Esophagus muscularis mucosa (tissue), 4 donors: ENCODE results near the gene ARHGEF7. TPM values are rescaled to one million over a fixed set of nuclear protein-coding genes. Genes with fewer than 3 reads are reported as not detected.
A peak's percentile ranks its signal among the peaks of the same experiment; 100 is the strongest.

ENCODE experiments used
- DNase-seq: peaks from one replicate; pipeline ENCODE4 v3.0.0-alpha.2; 2017; ENCODE audit errors: extremely low spot score
- H3K27ac ChIP-seq, 4 donors: fragments of 200-600 bp; sonication (generic); replicated peaks in 1 of 4; 1 replicate in 3 of 4; 2 replicates in 1 of 4; pipeline ENCODE4 v1.5.1; 2016 to 2019; ENCODE audit warnings: mild to moderate bottlenecking in 1 of 4
- H3K27me3 ChIP-seq, 4 donors: fragments of 200-600 bp; sonication (generic); one replicate each; pipeline versions ENCODE4 v1.5.1 to v1.6.0; 2016 to 2019
- H3K36me3 ChIP-seq, 4 donors: fragments of 200-600 bp; sonication (generic); one replicate each; pipeline ENCODE4 v1.5.1; 2016 to 2019
- H3K4me1 ChIP-seq, 4 donors: fragments of 200-600 bp; sonication (generic); one replicate each; pipeline ENCODE4 v1.5.1; 2016 to 2019
- H3K4me3 ChIP-seq, 4 donors: fragments of 200-600 bp; sonication (generic); 1 replicate in 2 of 4; 2 replicates in 2 of 4; pipeline ENCODE4 v1.5.1; 2016 to 2019; ENCODE audit warnings: mild to moderate bottlenecking in 4 of 4, moderate library complexity in 1 of 4
- H3K9me3 ChIP-seq, 4 donors: fragments of 200-600 bp; sonication (generic); 1 replicate in 3 of 4; 2 replicates in 1 of 4; pipeline ENCODE4 v1.5.1; 2016 to 2019
- CTCF ChIP-seq, 3 experiments: fragments of 200-600 bp in 2 of 3; fragments of 450-650 bp in 1 of 3; sonication (generic) in 2 of 3; IDR thresholded peaks; one replicate each; pipeline ENCODE4 v1.5.1; 2017 to 2019; ENCODE audit warnings: antibody characterized with exemption in 3 of 3, mild to moderate bottlenecking in 2 of 3, moderate library complexity in 1 of 3
- EP300 ChIP-seq: sonication (generic); formaldehyde crosslinking; IDR thresholded peaks from one replicate; pipeline ENCODE4 v1.6.1; 2017; ENCODE audit warnings: antibody characterized with exemption
- POLR2A ChIP-seq: fragments of 450-650 bp; IDR thresholded peaks from one replicate; pipeline ENCODE4 v1.6.1; 2017; ENCODE audit warnings: antibody characterized with exemption, moderate library complexity, mild to moderate bottlenecking, low read depth
- POLR2AphosphoS5 ChIP-seq, 2 donors: sonication (generic); formaldehyde crosslinking; IDR thresholded peaks; one replicate each; pipeline ENCODE4 v1.6.1; 2017; ENCODE audit warnings: antibody characterized with exemption in 2 of 2
- WGBS: methylation state at CpG from one replicate; pipeline ENCODE4 v1.1.5; 2018; 5-methylcytosine and 5-hydroxymethylcytosine counted together
- intact Hi-C: fragments of 100-400 bp; cut with DNase I; formaldehyde crosslinking; loops from one replicate; pipeline ENCODE4 v1.15.1; 2023
- total RNA-seq, 4 donors: library from RNA; depleted of rRNA; stranded (reverse); fragments of >200 nt; gene quantifications; one replicate each; pipeline versions ENCODE4 v1.1.0 to v1.2.1, GENCODE V29; 2016

ARHGEF7 gene
- total RNA-seq, 4 donors from 2014 or later, result 36.0 to 53.6 (median 45.1) TPM

DNA sequence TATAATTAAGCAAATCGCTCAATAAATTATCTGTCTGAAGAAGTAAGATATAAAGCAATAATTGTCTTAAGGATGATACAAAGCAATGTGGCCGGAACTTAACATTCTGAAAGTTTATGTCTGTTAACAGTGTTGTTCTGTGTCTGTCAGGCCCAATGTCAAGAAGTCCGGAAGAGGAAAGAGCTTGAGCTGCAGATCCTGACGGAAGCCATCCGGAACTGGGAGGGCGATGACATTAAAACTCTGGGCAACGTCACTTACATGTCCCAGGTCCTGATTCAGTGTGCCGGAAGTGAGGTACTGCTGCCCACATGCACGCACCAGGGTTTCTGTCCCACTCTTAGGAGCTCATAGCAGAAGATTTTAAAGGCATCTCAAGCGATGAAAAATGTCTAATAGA, 160.3 kb downstream of the ARHGEF7 start:
- intact Hi-C loops, result no loop called here

DNA sequence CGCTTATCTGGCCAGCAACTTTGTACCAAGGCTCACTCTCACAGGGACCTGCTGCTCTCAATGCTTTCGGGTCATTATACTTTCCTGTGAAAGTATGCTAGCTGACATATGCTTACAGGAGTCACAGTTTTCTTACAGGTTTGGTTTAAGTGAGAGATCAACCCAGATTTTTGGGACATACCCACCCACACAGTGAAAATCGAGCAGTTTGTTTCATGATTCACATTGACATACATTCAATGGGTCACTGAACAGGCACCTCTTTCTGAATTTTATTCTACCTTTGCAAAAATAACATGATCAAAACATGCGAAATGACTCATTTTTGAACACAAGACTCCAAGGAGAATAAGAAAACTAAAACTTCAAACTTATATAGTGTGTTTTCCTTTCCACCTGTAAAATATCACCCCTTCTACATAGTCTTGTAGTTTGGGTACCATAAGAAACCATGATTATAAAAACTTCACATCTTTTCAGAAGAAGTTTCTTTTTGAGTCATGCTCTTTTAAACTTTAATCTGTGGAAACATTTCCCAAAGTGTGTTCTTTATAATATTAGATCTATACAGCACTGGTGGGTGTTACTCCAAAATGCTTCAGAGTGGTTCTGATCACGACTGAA, 161.0 kb downstream of the ARHGEF7 start:
- intact Hi-C loops, result no loop called here
- Histone ChIP-seq H3K36me3 (peaks cover 7 to 80% (median 72%) of the 10 kb centered on the region in 4 donors), H3K4me3 (no peak overlapping the region), H3K27ac (no peak overlapping the region), H3K9me3 (no peaks in the 10 kb centered on the region), H3K4me1 (peaks cover 10 to 32% (median 12%) of the 10 kb centered on the region in 4 donors), H3K27me3 (no peaks in the 10 kb centered on the region)
- 94% methylated on average over 5 of the region's 5 CpGs for WGBS
- TF ChIP-seq POLR2A (no peak), CTCF (IDR thresholded peaks at IDR 0.05) (no peak), POLR2AphosphoS5 (IDR thresholded peaks at IDR 0.05) (no peak), EP300 (no peak)
- DNase-seq, result no peak

More for the DNA sequence above, 160.3 kb downstream of the ARHGEF7 start:
- WGBS, result 94% methylated on average over 10 of the region's 10 CpGs
- peaks cover 4 to 29% (median 15%) of the 10 kb centered on the region in 4 donors for H3K4me1 ChIP-seq
- peaks cover 7 to 82% (median 70%) of the 10 kb centered on the region in 4 donors for H3K36me3 ChIP-seq
- DNase-seq, result no peak
- no peaks in the 10 kb centered on the region for H3K9me3 ChIP-seq
- no peaks in the 10 kb centered on the region for H3K27me3 ChIP-seq
- no peak overlapping the region for H3K27ac ChIP-seq
- TF ChIP-seq CTCF (IDR thresholded peaks at IDR 0.05), result no peak
- no peak for TF ChIP-seq POLR2AphosphoS5 (IDR thresholded peaks at IDR 0.05)
- no peak for TF ChIP-seq POLR2A
- no peak for TF ChIP-seq EP300
- no peak overlapping the region for H3K4me3 ChIP-seq

DNA sequence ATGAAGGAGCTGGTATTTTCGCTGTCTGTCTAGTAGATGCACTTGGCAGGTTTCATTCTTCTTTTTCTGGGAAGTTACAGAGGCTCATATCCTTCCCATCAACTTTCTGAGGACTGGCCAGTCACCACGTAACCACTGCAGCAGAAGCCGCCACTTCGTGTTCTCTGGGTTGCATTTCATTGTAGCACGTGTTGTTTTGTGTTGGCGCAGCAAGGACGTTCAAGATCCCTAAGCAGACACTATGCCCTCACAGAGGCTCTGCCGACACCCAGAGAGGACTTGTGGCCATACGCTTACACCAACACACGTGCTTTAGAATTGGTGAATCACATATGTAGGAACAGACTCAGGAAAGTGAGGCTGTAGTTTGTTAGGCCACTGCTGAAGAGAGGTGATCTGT, 163.1 kb downstream of the ARHGEF7 start:
- Histone ChIP-seq H3K9me3 (no peaks in the 10 kb centered on the region), H3K27ac (no peak overlapping the region), H3K36me3 (peaks cover 10 to 81% (median 68%) of the 10 kb centered on the region in 4 donors), H3K4me3 (no peak overlapping the region), H3K27me3 (no peaks in the 10 kb centered on the region), H3K4me1 (peaks cover 22 to 45% (median 26%) of the 10 kb centered on the region in 4 donors)
- DNase-seq, result peak; percentile 45
- 97% methylated on average over 10 of the region's 10 CpGs for WGBS
- TF ChIP-seq EP300 (no peak), POLR2A (no peak), POLR2AphosphoS5 (IDR thresholded peaks at IDR 0.05) (no peak), CTCF (IDR thresholded peaks at IDR 0.05) (no peak)
- intact Hi-C loops, result no loop called here

DNA sequence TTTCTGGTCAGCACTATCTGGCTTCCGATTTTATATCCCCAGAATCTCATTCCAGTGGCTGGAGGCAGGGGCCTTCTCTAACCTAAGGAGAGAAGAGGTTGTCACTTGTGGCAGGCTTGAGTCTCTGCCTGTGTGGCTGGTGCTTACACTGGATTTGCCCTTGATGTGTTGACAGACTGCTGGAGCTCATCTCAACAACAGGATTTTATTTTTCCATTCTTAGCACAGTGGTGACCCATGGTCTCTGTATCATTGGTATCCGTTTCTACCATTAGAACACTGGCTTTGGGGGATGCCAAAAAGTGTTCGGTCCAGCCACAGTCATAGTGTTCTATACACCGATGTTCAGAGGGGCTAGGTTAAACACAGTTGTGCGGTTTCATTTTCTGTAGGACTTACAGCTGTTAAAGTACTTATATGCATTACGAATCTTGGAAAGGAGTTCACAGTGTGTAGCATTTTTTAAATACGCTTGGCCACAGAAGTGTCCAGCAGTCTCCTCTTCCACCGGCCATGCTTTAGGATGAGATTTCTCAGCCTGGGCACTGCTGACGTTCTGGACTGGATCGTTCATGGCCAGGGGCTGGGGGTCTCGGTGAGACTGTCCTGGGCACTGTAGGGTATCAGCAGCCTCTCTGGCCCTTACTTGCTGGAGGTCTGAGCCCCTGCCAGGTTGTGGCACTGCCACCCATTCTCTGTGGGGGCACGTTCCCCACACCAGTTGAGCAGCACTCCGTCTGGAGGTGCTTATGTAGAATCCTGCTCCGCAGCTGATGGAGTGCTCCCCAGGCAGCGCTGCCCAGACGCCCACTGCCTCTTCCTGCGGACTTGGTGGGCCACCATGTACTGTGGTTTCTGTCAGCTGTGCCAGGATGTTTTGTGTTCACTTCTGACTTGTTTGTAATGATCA, 163.9 kb downstream of the ARHGEF7 start:
- Histone ChIP-seq H3K4me1 (peaks cover 24 to 45% (median 27%) of the 10 kb centered on the region in 4 donors), H3K36me3 (peaks cover 16 to 81% (median 69%) of the 10 kb centered on the region in 4 donors), H3K9me3 (no peaks in the 10 kb centered on the region), H3K4me3 (no peak overlapping the region), H3K27ac (no peak overlapping the region), H3K27me3 (no peaks in the 10 kb centered on the region)
- intact Hi-C loops, result no loop called here
- WGBS, result 83% methylated on average over 14 of the region's 17 CpGs
- TF ChIP-seq EP300 (no peak), POLR2AphosphoS5 (IDR thresholded peaks at IDR 0.05) (no peak), POLR2A (no peak), CTCF (IDR thresholded peaks at IDR 0.05) (no peak)
- peak; percentile 64 for DNase-seq
